HepG2 (cell line): ENCODE measurements around the gene ZNF326.

Experiments used
- ATRX ChIP-seq: sonication (generic); formaldehyde crosslinking; IDR thresholded peaks from 2 replicates; pipeline ENCODE4 v1.4.0; 2020; ENCODE audit warnings: missing genetic modification reagents, borderline replicate concordance
- BHLHE40 ChIP-seq: IDR thresholded peaks from 2 replicates; pipeline ENCODE4 v1.6.1; 2011; ENCODE audit warnings: low read length, improper control_type of control experiment
- MAFF ChIP-seq: IDR thresholded peaks from 2 replicates; pipeline ENCODE4 v1.6.1; 2011; ENCODE audit warnings: low read depth, low read length, improper control_type of control experiment
- NR2F6 ChIP-seq, 2 experiments: IDR thresholded peaks; 2 replicates each; pipeline ENCODE4 v1.6.1; 2016; ENCODE audit warnings: antibody characterized with exemption in 1 of 2, mild to moderate bottlenecking in 1 of 2
- RELA ChIP-seq: sonication (generic); formaldehyde crosslinking; IDR thresholded peaks from 2 replicates; pipeline ENCODE4 v1.4.0; 2020; ENCODE audit warnings: missing genetic modification reagents
- ZNF549 ChIP-seq: sonication (generic); formaldehyde crosslinking; IDR thresholded peaks from 2 replicates; pipeline ENCODE4 v1.5.0; 2020; ENCODE audit warnings: missing genetic modification reagents
- ZNF607 ChIP-seq: sonication (generic); formaldehyde crosslinking; IDR thresholded peaks from 2 replicates; pipeline ENCODE4 v1.5.1; 2020; ENCODE audit warnings: missing genetic modification reagents, mild to moderate bottlenecking, borderline replicate concordance
- TF ChIP-seq, protein P1 (sequence below): sonication (generic); formaldehyde crosslinking; IDR thresholded peaks from 2 replicates; pipeline ENCODE4 v1.8.1; 2023; ENCODE audit warnings: mild to moderate bottlenecking, inconsistent platforms, moderate library complexity, missing genetic modification reagents, borderline replicate concordance
- TF ChIP-seq, protein P2 (sequence below): sonication (generic); formaldehyde crosslinking; conservative IDR thresholded peaks from 2 replicates; pipeline ENCODE4 v1.4.0; 2020; ENCODE audit warnings: missing genetic modification reagents
- TF ChIP-seq, protein P3 (sequence below): IDR thresholded peaks from 2 replicates; pipeline ENCODE4 v1.6.1; 2016; ENCODE audit warnings: mild to moderate bottlenecking
- TF ChIP-seq, protein P4 (sequence below): sonication (generic); formaldehyde crosslinking; IDR thresholded peaks from 2 replicates; pipeline ENCODE4 v1.4.0; 2020; ENCODE audit warnings: missing genetic modification reagents, mild to moderate bottlenecking, borderline replicate concordance

DNA sequence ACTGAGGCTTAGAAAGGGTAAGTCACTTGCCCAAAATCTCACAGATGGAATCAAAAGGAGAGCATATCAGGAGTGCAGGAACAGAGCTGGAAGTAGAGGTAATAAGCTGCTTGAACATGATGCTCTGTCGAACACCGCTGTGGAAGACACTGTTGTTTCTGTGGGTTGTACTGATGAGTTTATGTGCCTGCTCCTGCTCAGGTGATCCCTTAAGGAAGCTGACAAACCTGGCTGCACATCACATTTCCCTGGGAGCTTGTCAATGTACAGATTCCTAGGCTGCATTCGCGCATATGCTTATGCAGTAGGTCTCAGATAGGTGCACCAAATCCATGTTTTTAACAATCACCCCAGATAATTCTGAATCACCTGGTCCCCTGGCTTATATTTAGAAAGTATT, 79.7 kb downstream of the ZNF326 start:
- TF ChIP-seq, protein P1, sequence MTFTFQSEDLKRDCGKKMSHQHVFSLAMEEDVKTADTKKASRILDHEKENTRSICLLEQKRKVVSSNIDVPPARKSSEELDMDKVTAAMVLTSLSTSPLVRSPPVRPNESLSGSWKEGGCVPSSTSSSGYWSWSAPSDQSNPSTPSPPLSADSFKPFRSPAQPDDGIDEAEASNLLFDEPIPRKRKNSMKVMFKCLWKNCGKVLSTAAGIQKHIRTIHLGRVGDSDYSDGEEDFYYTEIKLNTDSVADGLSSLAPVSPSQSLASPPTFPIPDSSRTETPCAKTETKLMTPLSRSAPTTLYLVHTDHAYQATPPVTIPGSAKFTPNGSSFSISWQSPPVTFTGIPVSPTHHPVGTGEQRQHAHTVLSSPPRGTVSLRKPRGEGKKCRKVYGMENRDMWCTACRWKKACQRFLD (CRISPR knock-in tag), result no peak
- TF ChIP-seq MAFF (no peak), BHLHE40 (no peak), ZNF607 (no peak), RELA (CRISPR knock-in tag) (no peak), ATRX (no peak), ZNF549 (CRISPR knock-in tag) (no peak), NR2F6 (IDR thresholded peaks at IDR 0.05) (no peak), NR2F6 (CRISPR knock-in tag; IDR thresholded peaks at IDR 0.05) (no peak)
- TF ChIP-seq, protein P2, sequence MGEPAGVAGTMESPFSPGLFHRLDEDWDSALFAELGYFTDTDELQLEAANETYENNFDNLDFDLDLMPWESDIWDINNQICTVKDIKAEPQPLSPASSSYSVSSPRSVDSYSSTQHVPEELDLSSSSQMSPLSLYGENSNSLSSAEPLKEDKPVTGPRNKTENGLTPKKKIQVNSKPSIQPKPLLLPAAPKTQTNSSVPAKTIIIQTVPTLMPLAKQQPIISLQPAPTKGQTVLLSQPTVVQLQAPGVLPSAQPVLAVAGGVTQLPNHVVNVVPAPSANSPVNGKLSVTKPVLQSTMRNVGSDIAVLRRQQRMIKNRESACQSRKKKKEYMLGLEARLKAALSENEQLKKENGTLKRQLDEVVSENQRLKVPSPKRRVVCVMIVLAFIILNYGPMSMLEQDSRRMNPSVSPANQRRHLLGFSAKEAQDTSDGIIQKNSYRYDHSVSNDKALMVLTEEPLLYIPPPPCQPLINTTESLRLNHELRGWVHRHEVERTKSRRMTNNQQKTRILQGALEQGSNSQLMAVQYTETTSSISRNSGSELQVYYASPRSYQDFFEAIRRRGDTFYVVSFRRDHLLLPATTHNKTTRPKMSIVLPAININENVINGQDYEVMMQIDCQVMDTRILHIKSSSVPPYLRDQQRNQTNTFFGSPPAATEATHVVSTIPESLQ (CRISPR knock-in tag), result no peak
- TF ChIP-seq, protein P3, sequence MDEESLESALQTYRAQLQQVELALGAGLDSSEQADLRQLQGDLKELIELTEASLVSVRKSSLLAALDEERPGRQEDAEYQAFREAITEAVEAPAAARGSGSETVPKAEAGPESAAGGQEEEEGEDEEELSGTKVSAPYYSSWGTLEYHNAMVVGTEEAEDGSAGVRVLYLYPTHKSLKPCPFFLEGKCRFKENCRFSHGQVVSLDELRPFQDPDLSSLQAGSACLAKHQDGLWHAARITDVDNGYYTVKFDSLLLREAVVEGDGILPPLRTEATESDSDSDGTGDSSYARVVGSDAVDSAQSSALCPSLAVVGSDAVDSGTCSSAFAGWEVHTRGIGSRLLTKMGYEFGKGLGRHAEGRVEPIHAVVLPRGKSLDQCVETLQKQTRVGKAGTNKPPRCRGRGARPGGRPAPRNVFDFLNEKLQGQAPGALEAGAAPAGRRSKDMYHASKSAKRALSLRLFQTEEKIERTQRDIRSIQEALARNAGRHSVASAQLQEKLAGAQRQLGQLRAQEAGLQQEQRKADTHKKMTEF (CRISPR knock-in tag), result no peak
- TF ChIP-seq, protein P4, sequence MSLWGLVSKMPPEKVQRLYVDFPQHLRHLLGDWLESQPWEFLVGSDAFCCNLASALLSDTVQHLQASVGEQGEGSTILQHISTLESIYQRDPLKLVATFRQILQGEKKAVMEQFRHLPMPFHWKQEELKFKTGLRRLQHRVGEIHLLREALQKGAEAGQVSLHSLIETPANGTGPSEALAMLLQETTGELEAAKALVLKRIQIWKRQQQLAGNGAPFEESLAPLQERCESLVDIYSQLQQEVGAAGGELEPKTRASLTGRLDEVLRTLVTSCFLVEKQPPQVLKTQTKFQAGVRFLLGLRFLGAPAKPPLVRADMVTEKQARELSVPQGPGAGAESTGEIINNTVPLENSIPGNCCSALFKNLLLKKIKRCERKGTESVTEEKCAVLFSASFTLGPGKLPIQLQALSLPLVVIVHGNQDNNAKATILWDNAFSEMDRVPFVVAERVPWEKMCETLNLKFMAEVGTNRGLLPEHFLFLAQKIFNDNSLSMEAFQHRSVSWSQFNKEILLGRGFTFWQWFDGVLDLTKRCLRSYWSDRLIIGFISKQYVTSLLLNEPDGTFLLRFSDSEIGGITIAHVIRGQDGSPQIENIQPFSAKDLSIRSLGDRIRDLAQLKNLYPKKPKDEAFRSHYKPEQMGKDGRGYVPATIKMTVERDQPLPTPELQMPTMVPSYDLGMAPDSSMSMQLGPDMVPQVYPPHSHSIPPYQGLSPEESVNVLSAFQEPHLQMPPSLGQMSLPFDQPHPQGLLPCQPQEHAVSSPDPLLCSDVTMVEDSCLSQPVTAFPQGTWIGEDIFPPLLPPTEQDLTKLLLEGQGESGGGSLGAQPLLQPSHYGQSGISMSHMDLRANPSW (CRISPR knock-in tag), result no peak
